Measurements from ENCODE around the gene ARHGAP23.

- TF ChIP-seq CTCF (IDR thresholded peaks at IDR 0.05) (no peak), POLR2A (IDR thresholded peaks at IDR 0.05) (no peak)
Observed at GRCh38 chr17:38464251-38464722, 36.0 kb downstream of the ARHGAP23 start.

Measured in prostate gland (tissue), 2 donors.